Measurements from ENCODE around the gene PHF21B.
"Not testable (repeated sequence)": the region's sequence is repeated elsewhere in the genome, so short reads cannot be mapped to it uniquely, and the experiment has no call there.

PHF21B gene

DNA sequence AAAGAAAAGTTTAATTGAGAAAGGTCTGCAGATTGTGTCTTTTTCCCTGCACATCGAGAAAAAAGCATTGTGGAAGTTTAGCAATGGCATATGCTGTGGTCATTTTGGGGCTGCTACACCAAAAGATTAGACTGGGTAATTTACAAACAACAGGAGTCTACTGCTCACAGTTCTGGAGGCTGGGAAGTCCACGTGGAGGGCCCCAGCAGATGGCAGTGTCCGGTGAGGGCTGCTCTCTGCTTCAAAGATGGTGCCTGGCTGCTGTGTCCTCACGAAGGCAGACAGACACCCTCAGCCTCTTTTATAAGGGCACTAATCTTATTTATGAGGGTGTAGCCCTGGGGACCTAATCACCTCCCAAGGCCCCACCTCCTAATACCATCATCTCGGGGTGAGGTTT, 21.1 kb downstream of the PHF21B start:
- DNase-seq = no peak

DNA sequence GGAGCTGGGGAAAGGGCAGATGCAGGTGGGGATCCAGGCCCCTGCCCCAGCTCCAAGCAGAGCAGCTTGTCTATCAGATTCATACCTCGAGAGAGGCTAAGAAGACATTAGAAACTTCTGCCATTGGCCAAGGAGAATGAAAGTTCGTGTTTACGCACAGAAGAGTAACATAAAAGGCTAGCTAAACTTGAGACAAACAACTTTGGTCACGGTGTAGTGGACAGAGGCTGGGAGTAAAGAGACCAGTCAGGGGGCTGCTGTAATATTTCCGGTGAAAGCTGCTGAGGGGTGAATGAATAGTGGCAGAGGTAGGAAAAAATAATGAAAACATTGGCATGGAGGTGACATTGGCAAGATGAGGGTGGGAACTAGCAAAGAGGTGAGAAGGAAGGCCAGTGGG, 22.9 kb downstream of the PHF21B start:
- DNase-seq = no peak

DNA sequence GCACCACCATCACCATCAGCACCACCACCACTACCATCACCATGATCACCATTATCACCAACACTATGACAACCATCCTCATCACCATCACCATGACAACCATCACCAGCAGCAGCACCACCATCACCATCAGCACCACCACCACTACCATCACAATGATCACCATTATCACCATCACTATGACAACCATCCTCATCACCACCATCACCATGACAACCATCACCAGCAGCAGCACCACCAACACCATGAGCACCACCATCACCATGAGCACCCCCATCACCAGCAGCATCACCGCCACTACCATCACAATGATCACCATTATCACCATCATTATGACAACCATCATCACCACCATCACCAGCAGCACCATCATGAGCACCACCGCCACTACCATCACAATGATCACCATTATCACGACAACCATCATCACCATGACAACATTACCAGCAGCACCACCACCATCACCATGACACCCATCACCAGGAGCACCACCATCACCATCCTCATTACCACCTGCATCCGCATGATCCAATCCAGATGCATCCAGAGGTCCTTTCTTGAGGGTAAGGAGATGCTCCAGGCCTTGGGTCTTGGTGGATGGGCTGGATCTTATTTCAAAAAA, 23.8 kb downstream of the PHF21B start:
- no peak for DNase-seq

DNA sequence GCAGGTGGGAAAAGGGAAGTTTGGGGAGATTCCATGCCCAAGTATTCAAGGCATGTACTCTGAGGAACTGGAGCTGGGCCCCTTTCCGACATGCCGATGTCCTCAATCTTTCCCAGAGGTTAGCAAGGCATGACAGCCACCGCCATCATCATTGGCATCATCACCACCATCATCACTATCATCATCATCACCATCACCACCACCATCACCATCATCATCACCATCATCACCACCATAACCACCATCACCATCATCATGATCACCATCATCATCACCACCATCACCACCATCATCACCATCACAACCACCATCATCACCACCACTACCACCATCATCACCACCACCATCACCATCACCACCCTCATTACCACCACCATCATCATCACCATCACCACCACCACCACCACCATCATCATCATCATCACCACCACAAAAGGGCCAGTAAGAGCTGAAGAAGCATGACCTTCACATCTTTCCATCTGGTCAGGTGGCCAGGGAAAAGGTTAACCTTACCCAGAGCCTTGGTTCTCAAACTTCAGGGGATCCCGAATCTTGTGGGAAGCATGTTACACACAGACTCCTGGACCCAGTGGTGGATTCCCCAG, 25.8 kb downstream of the PHF21B start:
- no peak for DNase-seq

DNA sequence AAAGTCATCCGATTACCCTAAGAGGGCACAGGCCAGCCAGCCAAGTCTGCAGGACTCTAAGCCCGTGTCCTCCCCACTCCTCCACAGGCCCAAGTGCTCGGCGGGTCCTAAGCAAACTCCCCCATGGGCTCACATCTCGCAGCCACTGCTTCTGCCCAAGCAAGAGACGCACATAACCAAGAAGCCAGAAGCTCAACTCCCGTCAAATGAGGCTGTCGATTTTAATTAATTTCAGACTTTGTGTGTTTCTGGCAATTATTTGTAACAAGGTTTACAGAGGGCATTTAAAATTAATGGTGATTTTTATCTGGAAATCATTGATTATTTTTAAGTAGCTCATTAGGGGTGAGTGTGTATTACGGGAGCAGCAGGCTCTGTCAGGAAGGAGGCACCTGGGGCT, 27.4 kb downstream of the PHF21B start:
- DNase-seq = no peak

DNA sequence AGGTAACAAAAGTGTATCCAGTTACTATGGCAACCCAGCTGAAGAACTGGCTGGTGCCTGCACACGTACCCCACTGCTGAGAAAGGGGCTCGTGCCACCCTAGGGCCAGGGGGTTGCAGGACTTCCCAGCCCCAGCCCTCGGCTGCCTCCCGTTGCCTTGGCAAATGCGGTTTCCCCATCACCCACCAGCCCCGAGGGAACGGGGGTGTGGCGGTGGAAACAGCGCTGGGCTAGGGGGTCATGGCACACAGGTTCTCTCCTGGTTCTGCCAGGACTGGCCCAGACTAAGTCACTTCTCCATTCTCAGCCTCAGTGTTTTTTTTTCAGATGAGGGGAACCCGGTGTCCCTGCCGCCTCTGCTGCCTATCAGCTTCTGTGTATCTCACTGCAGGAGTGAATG, 27.9 kb downstream of the PHF21B start:
- no peak for DNase-seq

DNA sequence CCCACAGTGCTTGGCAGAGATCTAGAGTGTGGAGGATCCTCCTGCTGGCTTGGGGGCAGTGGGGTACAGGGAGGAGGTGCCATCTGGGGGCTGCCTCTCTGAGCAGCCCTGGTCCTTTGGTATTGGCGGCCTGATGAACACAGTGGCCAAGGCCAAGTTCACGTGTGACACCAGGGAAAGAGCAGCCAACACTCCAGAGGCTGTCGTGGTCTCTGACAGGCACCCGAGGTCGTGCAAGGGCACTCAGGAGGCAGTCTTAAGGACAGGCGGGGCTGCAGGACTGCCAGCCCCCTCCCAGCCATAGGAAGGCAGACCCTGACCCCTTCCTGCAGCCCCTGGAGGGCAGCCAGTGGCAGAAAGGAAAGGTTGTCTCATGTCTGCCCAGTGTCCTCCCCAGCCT, 30.7 kb downstream of the PHF21B start:
- DNase-seq = no peak

DNA sequence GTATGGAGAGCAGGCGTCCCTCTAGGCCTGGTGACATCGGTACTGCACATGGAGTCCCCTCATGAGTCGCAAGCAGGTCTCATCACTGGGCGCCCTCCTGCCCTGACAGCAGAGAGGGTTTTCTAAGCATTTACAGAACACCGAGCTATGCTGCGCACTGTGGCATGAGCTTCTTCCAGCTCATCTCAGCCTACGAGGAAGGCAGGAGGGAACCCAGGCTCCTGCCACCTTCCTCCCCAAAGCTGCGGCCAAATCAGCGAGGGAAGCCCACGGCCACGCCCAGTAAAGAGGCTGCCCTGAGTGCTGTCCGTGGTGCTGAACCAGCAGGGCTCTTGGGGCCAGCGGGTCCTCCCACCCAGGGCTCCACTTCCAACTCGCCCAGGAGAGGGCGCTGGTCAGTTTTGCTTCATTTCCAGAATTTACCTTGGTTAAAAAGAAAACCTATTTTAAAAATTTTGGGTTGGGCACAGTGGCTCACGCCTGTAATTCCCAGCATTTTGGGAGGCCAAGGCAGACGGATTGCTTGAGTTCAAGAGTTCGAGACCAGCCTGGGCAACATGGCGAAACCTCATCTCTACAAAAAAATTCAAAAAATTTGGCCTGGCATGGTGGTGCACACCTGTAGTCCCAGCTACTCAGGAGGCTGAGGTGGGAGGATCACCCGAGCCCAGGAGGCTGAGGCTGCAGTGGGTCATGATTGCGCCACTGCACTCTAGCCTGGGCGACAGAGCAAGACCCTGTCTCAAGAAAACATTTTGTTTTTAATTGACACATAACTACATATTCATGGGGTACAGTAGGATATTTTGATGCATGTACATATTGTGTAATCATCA, 34.2 kb downstream of the PHF21B start:
- no peak for DNase-seq

DNA sequence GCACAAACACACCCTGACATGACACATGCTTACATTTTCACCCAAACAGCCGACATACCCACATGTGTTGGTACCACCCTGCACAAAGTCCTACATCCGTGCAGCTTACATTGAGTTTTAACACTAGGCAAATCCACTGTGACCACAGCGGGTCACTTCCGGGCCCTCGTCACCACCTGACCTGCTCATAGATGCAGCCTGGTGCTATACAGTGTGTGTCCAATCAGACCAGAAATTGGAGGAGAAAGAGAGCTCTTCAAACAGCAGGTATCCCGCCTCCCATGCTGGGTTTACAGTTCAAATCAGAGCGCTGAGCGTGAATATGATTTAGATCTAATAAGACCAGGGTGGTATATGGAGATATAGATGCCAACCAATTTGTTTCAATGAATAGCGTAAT, 35.4 kb downstream of the PHF21B start:
- DNase-seq = no peak

DNA sequence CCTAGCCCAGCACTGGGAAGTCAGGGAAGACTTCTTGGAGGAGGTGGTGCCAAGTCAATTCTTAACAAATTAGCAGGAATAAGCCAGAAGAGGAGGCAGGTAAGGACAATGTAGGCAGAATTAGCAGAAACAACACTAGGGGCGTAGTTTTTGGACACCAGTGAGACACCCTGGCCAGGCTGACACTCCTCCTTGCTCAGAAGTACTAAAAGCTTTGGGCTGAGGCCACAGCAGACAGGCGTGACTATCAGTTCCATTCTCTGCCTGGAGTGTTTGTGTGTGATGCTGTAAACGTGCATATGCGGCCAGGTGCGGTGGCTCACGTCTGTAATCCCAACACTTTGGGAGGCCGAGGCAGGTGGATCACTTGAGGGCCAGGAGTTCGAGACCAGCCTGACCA, 36.0 kb downstream of the PHF21B start:
- DNase-seq = no peak

DNA sequence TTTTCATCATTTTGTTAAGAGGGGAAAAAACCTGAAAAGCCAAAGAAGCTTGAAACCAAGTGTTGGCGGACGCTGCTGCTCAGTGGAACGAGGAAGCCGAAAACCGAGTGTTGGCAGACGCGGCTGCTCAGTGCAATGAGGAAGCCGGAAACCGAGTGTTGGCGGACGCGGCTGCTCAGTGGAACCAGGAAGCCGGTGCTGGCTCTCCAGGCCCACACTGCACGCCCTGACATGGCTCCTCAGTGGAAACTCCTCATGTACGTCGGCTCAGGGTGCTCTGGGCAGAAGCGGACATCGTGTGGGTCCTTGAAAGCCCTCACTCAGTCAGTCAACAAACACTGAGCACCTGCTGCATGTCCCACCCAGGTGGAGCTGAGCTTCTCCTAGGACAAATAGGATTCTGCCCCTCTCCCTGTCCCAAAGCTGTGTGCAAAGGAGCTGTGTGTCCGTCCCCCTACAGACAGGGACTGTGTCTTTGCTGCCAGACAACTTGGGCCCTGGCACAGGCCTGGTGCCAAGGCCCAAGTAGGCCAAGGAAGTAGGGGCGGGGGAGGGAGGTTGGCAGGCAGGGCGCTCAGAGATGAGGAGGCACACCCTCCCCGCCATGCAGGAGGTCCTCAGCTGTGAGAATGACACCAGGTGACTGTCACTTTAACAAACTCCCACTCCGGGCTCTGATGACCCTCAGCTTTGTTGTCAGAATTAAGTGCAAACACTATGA, 37.3 kb downstream of the PHF21B start:
- DNase-seq = no peak

DNA sequence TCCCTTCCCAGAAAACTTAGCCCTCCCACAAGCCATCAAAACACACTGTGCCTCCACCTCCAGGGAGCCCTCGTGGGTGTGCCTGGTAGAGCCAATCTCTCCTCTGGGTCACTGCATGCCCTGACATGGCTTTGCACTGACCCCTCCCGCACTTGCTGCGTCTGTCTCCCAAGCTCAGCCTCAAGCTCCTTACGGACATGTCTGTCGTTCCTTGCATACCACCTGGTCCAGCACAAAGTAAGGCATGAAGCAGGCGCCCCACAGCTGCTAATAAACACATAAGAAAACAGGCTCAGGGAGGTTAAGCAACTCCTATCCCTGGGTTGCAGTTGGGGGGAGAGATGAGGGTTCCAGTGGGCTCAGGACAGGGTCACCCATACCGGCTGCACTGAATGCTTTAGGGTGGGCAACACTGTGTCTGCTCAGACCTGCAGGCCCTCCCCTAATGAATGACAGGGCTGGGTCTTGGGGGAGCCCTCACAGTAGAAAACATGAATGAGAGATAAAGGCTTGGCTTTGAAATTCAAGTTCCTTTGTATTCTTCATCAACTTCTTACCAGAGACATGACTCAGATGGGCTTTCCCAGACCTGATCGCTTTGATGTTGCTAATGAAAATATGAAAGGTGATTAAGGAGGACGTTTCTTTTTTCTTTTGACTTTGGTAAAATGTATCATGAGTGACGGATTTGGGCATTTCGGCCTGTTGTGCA, 38.0 kb downstream of the PHF21B start:
- no peak for DNase-seq

DNA sequence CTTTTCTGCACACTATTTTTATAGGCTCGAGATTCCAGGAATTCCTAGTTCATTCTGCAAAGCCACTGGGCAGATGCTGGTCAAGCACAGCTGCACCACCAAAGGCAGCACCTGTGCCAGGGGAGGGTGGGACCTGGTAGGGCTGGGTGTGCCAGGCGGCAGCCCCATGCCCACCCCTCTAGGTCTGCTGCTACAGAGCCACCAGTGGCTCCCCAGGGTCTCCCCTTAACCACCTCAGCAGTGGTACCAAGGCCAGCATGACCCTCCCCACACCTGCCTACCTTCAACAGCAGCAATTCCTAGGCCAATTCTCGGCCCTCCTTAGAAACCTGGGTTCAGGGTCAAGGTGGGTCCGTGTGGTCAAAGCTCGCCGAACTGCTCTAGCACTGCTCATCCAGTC, 39.5 kb downstream of the PHF21B start:
- DNase-seq = no peak

DNA sequence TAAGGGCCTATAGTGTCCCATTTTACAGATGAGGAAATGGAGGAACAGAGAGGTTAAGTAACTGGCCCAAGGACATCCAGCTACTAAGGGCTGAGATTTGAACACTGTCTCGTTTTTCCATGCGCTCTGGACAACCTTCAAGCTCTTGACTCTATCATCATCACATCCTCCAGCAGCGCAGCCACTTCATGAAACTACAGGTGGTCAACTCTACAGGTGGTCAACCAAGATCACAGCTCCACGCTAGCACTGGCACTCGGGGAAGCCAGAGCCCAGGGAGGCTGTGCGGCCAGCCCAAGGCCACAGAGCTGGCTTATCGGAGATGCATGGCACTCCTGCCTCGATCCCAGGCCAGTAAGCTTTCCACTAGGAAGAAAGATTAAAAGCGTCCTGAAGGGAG, 40.0 kb downstream of the PHF21B start:
- DNase-seq = no peak

DNA sequence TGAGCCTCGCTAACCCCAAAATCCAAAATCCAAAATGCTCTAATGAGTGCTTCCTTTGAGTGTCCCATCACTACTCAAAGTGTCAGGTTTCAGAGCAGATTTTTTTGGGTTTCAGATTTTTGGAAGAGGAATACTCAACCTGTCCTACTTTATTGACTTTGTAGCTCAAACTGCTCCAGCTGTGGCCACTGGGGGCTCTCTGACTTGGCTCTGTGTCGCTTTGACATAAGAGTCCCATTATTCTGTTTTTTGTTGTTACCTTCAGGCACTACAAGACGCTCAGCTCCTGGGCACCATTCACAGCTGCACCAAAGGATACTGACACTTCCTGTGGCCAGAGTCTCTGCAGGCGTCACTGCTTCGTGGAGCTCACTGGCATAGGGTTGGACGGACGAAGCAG, 41.1 kb downstream of the PHF21B start:
- DNase-seq = no peak

DNA sequence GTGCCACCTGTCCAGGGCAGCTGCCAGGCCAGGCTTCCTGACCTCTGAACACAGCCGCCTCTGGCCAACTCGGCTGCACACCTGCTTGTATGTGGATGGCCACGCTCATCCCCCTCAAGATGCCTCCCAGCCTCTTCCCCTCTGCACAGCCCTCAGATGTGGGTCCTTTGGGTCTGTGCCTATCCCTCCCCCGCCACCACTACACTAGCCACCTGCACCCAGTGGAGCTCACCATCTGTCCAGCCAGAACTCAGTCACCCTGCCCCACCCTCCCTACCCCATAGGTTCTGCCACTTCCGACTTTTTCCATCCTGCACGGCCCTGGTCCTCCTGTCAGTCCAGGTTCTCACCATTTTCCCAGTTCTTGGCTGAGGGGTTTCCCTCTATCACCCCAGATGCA, 44.6 kb downstream of the PHF21B start:
- DNase-seq = no peak

DNA sequence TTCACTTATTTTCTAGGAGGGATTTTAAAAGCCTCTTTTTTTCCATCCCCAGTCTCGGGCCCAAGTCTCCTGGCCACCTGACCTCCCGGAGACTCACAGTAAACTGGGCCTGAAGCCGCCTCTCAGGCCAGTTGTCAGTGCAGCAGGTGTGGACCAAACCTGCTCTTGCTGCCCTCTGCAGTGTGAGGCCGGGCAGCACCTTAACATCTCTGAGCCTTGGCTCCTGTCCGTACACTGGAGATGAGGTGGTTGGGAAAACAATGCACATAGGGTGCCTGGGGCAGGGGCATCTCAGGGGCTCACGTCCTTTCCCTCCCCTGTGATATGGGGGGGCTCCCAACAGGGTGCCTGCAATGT, 45.1 kb downstream of the PHF21B start:
- no peak for DNase-seq

DNA sequence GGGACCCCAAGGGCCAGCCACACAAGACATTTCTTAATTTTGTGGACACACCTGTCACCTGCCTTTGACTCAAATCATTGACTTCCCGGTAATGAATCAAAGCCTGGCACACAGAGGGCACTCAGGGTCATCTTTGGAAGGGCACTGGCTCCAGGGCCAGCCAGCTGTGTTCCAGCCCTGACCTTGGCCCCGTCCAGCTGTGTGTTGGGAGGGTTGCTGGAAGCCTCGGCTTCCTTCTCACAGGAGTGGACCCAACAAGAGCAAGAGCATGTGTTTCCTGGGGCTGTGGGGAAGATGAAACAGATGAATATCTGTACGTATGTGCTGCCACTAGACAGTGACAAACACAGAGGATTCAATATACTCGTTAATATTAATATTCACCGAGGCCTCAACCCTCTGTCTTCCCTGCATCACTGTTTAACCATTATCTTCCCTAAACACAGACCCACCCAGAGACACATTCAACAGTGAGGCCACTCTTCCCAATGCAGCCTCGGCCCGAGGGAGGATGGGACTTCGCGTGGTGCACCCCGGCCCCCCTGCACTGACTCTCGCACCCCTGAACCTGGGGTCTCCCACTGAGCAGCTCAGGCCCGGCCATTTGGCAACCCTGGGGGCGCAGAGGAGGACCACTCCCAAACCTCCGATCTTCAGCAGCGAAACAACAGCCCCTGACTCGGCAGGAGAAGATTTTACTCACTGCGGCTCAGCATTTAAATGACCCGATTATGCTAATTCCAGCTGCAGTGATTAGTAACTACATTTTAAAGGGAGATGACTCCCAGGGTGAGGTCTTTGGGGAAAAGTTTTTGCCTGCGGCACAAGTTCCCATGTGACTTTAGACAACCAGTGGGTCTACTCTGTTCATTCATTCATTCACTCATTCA, 45.7 kb downstream of the PHF21B start:
- DNase-seq = no peak

DNA sequence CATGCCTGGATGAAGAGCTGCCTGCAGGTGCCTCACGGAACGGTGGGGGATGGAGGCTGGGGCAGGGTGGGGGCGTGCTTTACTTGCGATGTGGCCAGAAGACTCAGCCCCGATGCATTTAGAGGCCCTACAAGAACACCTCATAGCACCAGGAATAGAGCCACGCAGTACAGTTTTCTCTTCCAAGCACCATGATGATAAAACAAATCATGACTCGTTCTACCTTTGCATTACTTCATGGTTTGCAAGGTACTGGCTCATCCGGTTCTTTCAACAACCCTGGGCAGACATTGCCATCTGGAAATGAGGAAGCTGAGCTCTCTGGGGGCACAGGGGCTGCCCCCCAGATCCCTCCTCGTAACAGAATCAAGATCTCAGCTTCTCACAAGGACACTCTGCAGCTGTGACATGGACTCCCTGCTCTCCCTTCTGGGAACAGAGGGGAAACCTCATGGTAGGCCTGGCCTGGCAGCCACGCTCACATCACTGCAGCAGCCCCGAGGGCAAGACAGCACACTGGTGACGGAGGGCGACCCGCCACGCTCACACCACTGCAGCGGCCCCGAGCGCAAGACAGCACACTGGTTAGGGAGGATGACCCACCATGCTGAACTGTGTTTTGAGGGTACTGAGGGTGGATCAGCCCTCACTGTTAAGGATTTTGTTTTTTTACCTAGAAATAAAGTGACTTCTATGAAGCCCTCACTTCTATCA, 46.9 kb downstream of the PHF21B start:
- DNase-seq = no peak

DNA sequence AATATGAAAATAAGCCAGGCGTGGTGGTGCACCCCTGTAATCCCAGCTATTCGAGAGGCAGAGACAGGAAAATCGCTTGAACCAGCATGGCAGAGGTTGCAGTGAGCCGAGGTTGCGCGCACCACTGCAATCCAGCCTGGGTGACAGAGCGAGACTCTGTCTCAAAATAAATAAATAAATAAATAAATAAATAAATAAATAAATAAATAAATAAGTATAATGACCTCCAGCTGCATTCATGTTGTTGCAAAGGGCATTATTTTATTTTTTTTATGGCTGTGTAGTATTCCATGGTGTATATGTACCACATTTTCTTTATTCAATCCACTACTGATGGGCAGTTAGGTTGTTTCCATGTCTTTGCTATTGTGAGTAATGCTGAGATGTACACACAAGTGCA, 48.1 kb downstream of the PHF21B start:
- not testable (repeated sequence) for DNase-seq

All from cortex of kidney (tissue), 1 donor.